Parathyroid adenoma (tissue), 2 donors: Measurements from ENCODE around the gene FFAR1.
A peak's percentile ranks its signal among the peaks of the same experiment; 100 is the strongest.

ENCODE experiments used
- H2AFZ ChIP-seq: fragments of 300-600 bp; sonication (generic); one replicate; pipeline ENCODE4 v1.7.0; 2017; ENCODE audit warnings: antibody characterized with exemption, mild to moderate bottlenecking
- H3K27ac ChIP-seq: fragments of 300-600 bp; sonication (generic); one replicate; pipeline ENCODE4 v1.7.0; 2017
- H3K27me3 ChIP-seq: fragments of 300-600 bp; sonication (generic); one replicate; pipeline ENCODE4 v1.7.0; 2017; ENCODE audit warnings: low read length; ENCODE audit not compliant: control insufficient read depth, insufficient read depth
- H3K36me3 ChIP-seq: fragments of 300-600 bp; sonication (generic); one replicate; pipeline ENCODE4 v1.7.0; 2017; ENCODE audit warnings: low read length; ENCODE audit not compliant: control insufficient read depth, insufficient read depth
- H3K4me1 ChIP-seq: fragments of 300-600 bp; sonication (generic); one replicate; pipeline ENCODE4 v1.7.0; 2017; ENCODE audit warnings: control low read depth
- H3K4me2 ChIP-seq: fragments of 300-600 bp; sonication (generic); one replicate; pipeline ENCODE4 v1.7.0; 2017; ENCODE audit warnings: low read length
- H3K4me3 ChIP-seq: fragments of 300-600 bp; sonication (generic); one replicate; pipeline ENCODE4 v1.7.0; 2017; ENCODE audit warnings: low read depth, low read length
- H3K79me2 ChIP-seq: fragments of 300-600 bp; sonication (generic); one replicate; pipeline ENCODE4 v1.7.0; 2017; ENCODE audit warnings: control low read depth
- H3K9ac ChIP-seq: fragments of 300-600 bp; sonication (generic); one replicate; pipeline ENCODE4 v1.7.0; 2017; ENCODE audit warnings: mild to moderate bottlenecking
- H3K9me3 ChIP-seq: fragments of 300-600 bp; sonication (generic); one replicate; pipeline ENCODE4 v1.7.0; 2017; ENCODE audit warnings: low read length; ENCODE audit not compliant: control insufficient read depth
- CTCF ChIP-seq: fragments of 300-600 bp; sonication (generic); IDR thresholded peaks from one replicate; pipeline ENCODE4 v1.7.0; 2017; ENCODE audit warnings: antibody characterized with exemption, mild to moderate bottlenecking
- donor health status: primary hyperparathyroidism.

Gene FFAR1

GRCh38 chr19:35317464-35318043 lies 30.1 kb upstream of the FFAR1 start:
- no peak overlapping the region for H2AFZ ChIP-seq
- no peaks in the 10 kb centered on the region for H3K27me3 ChIP-seq
- no peak overlapping the region for H3K9ac ChIP-seq
- H3K4me2 ChIP-seq = no peak overlapping the region
- no peak overlapping the region for H3K27ac ChIP-seq
- no peaks in the 10 kb centered on the region for H3K79me2 ChIP-seq
- no peaks in the 10 kb centered on the region for H3K9me3 ChIP-seq
- TF ChIP-seq CTCF = no peak
- H3K4me1 ChIP-seq = no peaks in the 10 kb centered on the region
- no peak overlapping the region for H3K4me3 ChIP-seq
- H3K36me3 ChIP-seq = no peaks in the 10 kb centered on the region

- Histone ChIP-seq H3K4me3 (no peak overlapping the region), H3K36me3 (no peaks in the 10 kb centered on the region), H3K4me2 (no peak overlapping the region), H3K27me3 (no peaks in the 10 kb centered on the region), H3K9me3 (no peaks in the 10 kb centered on the region), H3K79me2 (no peaks in the 10 kb centered on the region), H2AFZ (no peak overlapping the region), H3K9ac (no peak overlapping the region), H3K27ac (peak overlapping the region; percentile 22), H3K4me1 (no peaks in the 10 kb centered on the region)
- TF ChIP-seq CTCF = no peak
These were observed 28.8 kb upstream of the FFAR1 start for GRCh38 chr19:35318679-35319448.

DNA sequence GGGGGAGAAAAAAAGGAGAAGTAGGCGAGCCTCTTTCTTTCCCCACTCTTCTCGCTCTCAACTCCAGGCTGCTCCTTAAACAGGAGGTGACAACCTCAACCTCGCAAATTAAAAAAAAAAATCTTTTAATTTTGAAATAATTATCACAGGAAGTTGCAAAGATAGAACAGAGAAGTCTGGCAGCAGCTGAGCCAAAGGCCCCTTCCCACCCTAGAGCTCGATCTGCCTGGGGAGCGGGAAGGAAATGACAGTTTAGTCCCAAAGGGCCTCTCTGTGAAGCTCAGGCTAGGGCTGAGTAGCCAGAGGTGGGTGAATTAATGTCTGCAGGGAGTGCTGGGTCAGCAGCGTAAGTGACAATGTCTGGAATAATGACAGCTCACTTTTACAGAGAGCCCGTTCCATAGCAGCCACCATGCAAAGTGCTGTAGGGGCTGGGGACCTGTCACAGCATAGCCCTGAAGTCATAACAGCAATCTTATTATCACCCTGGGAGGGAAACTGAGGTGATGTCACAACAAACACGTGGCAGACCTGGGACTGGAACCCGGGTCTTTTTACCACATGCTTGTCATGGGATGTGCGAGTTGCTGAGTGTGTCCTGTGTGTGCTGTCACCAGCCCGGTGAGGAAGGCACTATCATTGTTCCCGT lies 27.5 kb upstream of the FFAR1 start:
- H3K4me3 ChIP-seq = no peak overlapping the region
- H2AFZ ChIP-seq = no peak overlapping the region
- no peaks in the 10 kb centered on the region for H3K79me2 ChIP-seq
- H3K4me1 ChIP-seq = no peaks in the 10 kb centered on the region
- TF ChIP-seq CTCF = no peak
- H3K36me3 ChIP-seq = no peaks in the 10 kb centered on the region
- H3K9me3 ChIP-seq = no peaks in the 10 kb centered on the region
- H3K27ac ChIP-seq = no peak overlapping the region
- no peak overlapping the region for H3K9ac ChIP-seq
- H3K27me3 ChIP-seq = no peaks in the 10 kb centered on the region
- no peak overlapping the region for H3K4me2 ChIP-seq

- no peak for TF ChIP-seq CTCF
- Histone ChIP-seq H3K27ac (no peak overlapping the region), H2AFZ (no peak overlapping the region)
These were observed 26.4 kb upstream of the FFAR1 start for GRCh38 chr19:35321291-35321690.

More at GRCh38 chr19:35321291-35321690, 26.4 kb upstream of the FFAR1 start:
- Histone ChIP-seq H3K79me2 (no peaks in the 10 kb centered on the region), H3K27me3 (no peaks in the 10 kb centered on the region), H3K9me3 (no peaks in the 10 kb centered on the region), H3K36me3 (no peaks in the 10 kb centered on the region), H3K4me3 (no peak overlapping the region), H3K4me1 (no peaks in the 10 kb centered on the region), H3K4me2 (no peak overlapping the region), H3K9ac (no peak overlapping the region)
